NCI-H1417 treated with DMSO at 0.1 percent for 48 hours (cell line): ENCODE results near the gene LRP10.
"Not testable (repeated sequence)": the region's sequence is repeated elsewhere in the genome, so short reads cannot be mapped to it uniquely, and the experiment has no call there.

Experiments
- DNase-seq: peaks from one replicate; lab custom pipeline; 2025; lab: John Stamatoyannopoulos, UW

The LRP10 gene

GRCh38 chr14:22887260-22887989, 15.9 kb downstream of the LRP10 start:
- DNase-seq, result peak; percentile 94

DNA sequence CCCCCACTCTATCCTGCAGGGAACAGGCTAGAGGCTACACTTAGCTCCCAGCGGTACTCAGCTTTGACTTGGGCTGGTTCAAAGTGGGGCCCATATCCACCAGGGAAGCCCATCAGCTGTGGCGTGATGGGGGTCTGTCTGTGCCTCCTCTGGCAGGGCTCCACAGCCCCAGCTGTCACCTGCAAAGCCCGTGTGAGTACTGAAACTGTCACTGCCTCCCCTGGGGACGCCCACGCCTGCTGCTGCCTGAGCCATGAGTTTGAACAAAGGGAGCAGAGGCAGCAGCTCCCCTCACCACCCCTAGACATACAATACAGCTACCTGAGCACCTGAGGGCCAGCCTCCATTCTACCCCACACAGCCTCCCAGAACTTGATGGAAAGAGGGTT, 16.4 kb downstream of the LRP10 start:
- no peak for DNase-seq

DNA sequence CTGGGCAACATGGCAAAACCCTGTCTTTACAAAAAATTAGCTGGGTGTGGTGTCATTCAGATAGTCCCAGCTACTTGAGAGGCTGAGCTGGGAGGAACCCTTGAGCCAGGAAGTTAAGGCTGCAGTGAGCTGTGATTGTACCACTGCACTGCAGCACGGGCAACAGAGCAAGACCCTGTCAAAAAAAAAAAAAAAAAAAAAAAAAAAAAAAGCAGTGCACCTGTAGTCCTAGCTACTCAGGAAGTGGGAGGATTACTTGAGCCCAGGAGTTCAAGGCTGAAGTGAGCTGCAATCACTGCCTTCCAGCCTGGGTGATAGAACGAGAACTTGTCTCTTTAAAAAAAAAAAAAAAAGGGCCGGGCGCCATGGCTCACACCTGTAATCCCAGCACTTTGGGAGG, 17.1 kb downstream of the LRP10 start:
- no peak for DNase-seq

DNA sequence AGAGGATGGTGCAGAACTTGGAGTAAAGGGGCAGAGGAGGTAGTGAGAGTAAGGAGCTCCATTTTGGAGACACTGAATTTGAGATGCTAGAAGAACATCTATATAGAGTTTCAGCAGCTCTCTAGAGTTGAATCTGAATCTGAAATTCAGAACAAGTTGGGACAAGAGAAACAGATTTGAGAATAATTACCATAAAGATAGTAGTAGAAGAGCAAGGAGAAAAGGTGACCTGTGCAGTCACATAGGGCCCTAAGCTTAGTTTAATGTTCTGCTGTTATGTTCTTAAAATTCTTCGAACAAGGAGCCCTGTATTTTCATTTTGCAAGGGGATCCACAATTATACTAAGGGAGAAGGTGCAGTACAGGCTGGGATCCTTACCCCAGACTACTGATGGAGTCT, 18.9 kb downstream of the LRP10 start:
- DNase-seq, result no peak

DNA sequence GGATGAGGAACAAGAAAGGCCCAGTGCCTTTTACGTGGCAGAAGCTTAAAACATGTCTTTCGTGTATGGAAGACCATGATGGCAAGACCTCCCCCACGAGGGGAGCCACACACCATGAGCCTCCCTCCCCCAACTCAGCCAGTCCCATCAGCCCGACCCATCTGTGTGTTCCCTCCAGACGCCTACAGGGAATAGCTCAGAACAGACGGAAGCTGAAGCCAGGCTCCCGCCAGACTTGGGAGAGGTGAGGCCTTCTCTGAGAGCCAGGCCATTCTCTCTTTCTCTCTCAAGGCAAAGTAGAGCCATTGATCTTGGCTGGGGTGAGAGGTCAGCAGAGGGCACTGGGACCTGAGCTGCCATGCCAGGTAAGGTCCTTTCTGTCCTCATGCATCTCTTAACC, 20.9 kb downstream of the LRP10 start:
- DNase-seq, result no peak

DNA sequence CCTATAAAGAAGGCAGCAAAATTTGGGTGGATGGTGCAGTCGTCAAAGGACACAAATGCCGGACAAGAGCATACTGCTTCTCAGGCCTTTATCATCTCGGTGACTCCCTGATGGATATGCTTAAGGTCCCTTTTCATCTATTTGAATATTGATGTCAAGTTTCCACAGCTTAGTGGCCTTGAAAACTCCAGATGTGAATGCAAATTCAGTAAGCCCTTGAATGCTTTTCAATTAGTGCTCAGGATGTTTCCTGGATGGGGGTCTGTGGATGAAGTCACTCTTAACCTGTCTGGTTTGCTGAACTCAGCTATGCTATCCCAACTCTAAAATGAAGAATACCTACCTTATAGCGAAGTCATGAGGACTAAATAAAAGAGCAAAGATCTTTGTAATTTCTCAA, 22.2 kb downstream of the LRP10 start:
- no peak for DNase-seq

- no peak for DNase-seq
Measured at GRCh38 chr14:22895402-22895801, 23.9 kb downstream of the LRP10 start.

- no peak for DNase-seq
Measured at GRCh38 chr14:22896356-22896755, 24.8 kb downstream of the LRP10 start.

DNA sequence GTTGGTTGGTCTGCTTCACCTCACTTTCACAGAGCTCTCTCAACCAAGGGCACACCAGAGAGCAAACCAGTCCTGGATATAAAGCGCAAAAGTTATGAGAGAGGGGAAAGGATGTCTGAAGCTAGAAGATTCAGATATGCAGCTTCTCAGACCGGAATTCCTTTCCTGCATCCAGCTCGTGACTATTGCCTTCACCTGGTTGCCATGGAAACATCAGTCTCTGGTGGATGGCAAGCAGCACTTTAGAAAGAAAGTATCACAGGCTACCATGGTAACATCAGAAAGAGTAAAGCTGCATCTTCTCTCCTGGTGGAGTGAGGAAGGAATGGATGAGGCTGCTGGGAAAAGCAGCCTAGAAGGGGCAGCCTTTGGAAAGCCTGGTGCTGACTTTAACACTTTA, 25.2 kb downstream of the LRP10 start:
- no peak for DNase-seq

DNA sequence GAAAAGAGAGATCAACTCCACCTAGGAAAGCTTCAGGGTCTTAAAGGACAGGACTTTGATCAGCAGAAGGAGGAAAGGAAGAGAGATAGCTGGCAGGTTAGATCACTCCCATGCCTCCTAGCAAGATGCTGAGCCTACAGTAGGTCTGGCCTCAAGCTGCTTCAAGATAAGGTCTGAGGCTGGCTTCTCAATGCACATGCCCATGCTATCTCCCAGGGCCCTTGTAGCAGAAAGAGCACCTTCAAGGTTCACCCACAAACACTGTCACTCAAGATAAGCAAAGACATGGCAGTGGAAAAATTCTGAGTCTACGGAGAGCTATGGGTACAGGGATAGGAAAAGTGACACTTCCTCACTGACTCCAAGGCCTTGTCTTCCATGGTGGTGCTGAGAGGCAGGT, 25.8 kb downstream of the LRP10 start:
- DNase-seq, result no peak

- no peak for DNase-seq
Measured at GRCh38 chr14:22898302-22899090, 27.0 kb downstream of the LRP10 start.

DNA sequence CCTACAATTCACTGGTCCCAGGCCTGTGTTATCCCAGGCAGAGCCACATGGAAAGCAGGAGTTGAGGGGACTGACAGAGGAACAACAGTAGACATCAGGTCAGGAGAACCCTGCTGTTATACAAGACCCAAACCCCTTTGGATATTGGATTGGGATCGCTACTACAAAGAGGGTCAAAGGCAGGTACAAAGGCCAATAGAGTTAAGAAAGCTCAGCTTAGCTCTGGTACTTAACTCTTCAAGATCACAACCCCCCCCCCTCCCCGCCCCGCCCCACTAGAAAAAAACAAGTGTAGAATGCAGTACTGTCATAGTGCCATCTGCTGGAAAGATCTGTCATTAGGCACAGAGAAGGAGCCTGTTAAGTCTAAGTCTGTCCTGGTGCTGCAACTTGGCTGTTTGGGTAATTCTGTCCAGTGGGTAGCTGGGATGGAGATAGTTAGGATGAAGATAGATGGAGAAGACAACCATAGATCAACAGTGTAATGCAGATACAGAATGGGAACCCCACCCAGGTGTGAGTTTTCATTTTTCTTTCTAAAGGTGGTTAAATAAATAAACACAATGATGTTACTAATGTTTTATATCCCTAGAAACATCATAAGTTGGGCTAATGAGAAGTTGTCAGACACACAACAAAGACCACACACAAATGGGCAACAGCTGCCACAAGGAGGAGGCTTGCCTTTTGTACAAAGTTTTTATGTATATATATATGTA, 28.7 kb downstream of the LRP10 start:
- DNase-seq, result peak; percentile 1

DNA sequence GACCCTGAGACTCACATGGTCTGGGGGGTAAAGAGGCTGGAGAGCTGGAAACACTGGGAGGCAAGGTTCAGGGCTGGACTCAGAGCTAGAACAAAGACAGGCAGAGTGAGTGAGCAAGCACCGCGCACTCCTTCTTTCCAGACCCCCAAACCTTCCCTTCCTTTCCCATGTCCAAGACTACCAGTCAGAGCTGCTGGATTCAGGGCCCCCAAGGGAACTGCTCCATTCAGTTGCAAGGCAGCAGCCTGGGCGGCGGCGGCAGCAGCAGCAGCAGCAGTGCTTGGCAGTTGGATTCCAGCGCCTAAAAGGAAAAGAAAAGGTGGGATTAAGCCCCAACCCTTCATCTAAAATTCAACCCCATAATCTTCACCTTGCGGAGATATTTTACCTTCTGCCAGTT, 30.3 kb downstream of the LRP10 start:
- DNase-seq, result no peak

DNA sequence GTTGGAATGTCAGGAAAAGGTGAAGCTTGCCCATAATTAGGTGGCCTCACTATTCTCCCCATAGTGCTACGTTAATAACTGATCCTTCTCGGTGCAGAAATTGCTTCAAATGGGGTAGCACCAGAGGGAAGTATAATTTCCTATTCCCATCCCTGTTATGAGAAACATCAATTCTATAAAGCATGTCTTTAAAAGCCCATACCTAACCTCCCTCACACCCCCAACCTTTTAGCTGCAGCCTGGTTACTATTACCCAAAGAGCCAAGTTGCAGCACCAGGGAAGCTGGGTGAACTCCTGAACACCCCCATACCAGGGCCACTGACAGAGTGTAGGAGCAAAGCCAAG, 32.2 kb downstream of the LRP10 start:
- no peak for DNase-seq

GRCh38 chr14:22905627-22906026, 34.1 kb downstream of the LRP10 start:
- no peak for DNase-seq

- DNase-seq, result no peak
Measured at GRCh38 chr14:22906073-22906472, 34.5 kb downstream of the LRP10 start.

- no peak for DNase-seq
Measured at GRCh38 chr14:22907429-22907828, 35.9 kb downstream of the LRP10 start.

- no peak for DNase-seq
Measured at GRCh38 chr14:22908601-22909000, 37.1 kb downstream of the LRP10 start.

- no peak for DNase-seq
Measured at GRCh38 chr14:22910916-22911315, 39.4 kb downstream of the LRP10 start.

GRCh38 chr14:22914836-22915235, 43.3 kb downstream of the LRP10 start:
- DNase-seq, result not testable (repeated sequence)

DNA sequence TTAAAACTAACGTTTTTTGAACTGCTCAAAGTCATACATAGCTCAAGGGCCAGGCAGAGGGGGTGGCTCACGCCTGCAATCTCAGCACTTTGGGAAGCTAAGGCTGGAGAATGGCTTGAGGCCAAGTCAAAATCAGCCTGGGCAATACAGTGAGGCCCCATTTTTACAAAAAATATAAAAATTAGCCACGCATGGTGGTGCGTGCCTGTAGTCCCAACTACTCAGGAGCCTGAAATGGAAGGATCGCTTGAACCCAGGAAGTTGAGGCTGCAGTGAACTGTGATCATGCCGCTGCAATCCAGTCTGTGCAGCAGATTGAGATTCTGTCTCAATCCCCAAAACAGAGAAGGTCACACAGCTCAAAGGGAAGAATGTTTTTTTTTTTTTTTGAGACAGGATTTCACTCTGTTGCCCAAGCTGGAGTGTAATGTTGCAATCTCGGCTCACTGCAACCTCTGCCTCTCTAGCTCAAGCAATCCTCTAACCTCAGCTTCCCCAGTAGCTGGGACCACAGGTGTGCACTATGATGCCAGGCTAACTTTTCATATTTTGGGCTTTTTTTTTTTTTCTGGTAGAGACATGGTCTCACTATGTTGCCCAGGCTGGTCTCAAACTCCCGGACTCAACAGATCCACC, 44.5 kb downstream of the LRP10 start:
- no peak for DNase-seq

DNA sequence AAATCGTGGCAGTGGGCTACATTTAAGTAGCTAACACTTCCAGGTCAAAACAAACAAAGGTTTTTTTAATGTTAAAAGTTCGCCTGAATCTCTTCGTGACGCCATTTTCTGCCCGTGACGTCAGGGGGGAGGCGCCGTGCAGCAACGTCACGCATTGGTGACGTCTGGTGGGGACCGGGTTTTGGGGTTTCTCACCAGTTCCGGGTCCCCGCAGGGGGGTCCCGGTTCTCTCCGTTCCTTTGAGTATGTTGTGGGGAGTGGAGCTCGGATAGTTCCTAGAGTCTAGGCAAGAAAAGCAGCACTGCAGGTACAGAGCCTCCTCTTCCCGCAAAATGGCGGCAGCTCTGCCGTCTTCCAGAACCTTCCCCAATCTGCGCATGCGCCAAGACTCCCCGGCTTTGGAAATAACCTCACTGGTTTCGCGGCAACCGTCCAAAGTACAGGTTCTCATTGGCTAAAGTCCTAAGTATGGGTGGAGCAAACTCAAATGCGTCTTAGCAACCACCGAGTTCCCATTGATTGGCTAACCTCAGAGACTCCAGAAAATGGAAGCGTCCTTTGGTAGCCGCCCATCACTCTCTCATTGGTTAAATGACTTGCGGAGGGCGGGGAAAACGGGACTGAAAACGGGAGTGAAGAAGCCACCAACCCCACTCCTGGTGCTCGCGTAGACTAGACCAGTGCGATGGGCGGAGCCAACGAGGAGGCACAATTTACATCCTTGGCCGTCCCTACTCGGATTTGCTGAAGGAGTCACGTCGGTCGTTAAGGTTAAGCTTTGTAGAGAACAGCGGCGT, 47.5 kb downstream of the LRP10 start, which contains the start of gene RBM23:
TSS of gene RBM23 (minus strand) at position 346 of the 797 bp plus-strand sequence.
- peak; percentile 99 for DNase-seq
